ENCODE results near the gene RIC3.
A peak's percentile ranks its signal among the peaks of the same experiment; 100 is the strongest.

Gene RIC3

DNA sequence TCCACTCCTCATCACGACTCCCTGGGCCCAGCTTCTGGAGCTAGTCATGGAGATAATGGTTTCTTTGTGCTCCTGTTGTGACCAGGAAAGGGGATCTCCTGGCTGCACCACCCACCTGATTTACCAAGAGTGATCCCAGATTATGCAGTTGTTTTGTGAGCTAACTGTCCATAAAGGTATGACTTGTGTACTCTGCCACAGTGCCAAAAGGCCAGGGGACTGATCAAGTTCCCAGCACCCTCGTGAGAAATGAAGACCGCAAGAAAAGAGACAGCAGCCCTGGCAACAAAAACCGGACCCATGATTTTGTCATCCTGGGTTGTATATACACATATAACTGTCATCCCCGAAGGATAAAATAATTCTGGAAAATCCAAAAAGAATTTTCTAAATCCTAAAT is 61.2 kb downstream of the RIC3 start:
- H3K27ac ChIP-seq, result no peak overlapping the region

DNA sequence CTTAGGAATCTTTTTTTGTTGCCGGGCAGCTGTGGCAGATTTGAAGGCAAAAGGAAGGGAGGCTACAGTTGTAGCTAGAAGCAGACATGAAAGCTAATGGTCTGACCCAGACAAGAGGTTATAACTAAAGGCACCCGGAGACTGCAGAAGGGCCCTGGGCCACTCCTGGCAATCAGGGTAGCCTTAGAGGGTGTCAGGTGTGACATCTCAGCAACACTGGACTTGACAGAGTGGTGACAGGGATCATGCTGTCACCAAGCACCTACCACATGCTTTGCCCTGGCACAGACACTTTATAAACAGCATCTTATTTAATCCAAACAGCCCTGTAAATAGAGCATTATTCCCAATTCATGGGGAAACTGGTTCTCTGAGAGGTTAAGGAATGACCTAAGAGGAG is 62.1 kb downstream of the RIC3 start:
- H3K27ac ChIP-seq, result no peak overlapping the region

More for the DNA sequence above, 61.2 kb downstream of the RIC3 start:
- no peak overlapping the region for H3K4me3 ChIP-seq

DNA sequence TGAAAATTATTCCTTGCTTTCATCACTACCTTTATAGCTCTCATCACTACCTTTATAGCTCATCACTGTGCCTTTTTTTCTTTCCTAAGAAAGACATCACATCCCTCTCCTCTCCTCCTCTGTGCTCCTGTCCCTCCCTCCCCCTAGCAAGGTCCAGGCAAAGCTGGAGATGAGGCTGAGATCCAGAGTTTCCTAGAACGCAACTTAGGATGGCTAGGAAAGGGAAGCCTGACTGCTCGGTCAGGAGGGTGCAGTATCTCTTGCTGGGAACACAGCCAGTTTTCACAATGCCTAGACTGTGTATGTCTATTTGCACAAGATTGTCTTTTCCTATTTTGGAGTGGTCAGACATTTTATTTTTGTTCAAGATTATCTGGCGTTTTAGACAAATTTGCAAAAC is 63.2 kb downstream of the RIC3 start:
- no peak overlapping the region for H3K27ac ChIP-seq

More for the DNA sequence above, 62.1 kb downstream of the RIC3 start:
- no peak overlapping the region for H3K4me3 ChIP-seq

DNA sequence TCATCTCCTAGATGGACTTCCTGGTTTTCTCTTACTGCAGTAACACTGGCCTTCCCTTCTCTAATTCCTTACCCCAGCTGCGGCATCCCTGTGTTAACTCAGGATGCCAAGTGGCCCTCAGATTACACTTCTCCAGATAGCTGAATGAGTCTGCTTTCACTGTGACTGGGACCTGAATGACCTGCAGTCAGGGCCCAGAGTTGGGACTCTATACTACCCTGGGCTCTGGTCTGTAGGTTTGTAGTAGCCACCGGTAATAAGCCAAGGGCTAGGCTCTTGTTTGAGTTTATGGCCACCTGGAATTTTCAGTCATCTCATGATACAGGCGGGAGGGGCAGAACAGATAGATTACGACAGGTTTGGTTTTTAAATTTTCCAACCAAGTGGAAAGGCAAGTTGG is 63.7 kb downstream of the RIC3 start:
- H3K4me3 ChIP-seq, result no peak overlapping the region
- H3K27ac ChIP-seq, result no peak overlapping the region

More for the DNA sequence above, 63.2 kb downstream of the RIC3 start:
- H3K4me3 ChIP-seq, result no peak overlapping the region

DNA sequence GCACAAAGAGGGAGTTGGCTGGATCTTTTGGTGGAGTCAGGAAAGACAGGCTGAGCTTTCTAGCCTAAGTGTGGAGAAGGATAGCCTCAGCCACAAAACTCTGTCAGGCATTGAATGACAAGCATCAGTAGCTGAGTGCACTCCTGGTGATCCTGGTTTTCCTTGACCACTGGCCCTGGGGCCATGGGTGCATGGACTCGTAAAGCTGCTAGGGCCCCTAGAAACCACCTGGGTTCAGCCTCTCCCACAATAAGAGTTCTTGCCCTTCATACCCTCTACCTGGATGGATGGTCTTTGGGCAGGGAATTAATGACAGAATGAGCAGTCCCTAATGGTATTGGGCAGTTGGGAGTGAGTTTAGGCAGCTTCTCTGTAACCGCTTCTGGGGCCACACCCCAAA is 64.9 kb downstream of the RIC3 start:
- H3K4me3 ChIP-seq, result no peak overlapping the region
- no peak overlapping the region for H3K27ac ChIP-seq

DNA sequence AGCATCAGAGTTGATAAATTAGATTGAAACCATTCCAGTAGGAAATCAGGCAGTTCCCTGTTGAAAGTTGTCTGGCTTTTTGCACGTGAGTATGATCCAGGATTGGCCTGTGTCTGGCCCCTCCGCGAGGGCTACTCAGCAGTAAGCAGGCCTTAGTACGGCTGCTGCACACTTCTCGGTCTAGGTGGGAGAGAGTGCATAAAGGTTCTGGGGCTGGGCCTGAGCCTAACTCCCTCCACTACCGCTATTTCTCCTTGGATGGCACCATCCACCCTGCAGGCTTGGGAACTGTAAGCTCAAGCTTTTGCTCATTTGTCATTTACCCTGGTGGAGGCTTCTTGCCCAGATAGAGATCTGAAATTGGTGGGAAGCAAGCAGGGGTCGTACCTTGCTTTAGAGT is 65.9 kb downstream of the RIC3 start:
- Histone ChIP-seq H3K27ac (no peak overlapping the region), H3K4me3 (no peak overlapping the region)

DNA sequence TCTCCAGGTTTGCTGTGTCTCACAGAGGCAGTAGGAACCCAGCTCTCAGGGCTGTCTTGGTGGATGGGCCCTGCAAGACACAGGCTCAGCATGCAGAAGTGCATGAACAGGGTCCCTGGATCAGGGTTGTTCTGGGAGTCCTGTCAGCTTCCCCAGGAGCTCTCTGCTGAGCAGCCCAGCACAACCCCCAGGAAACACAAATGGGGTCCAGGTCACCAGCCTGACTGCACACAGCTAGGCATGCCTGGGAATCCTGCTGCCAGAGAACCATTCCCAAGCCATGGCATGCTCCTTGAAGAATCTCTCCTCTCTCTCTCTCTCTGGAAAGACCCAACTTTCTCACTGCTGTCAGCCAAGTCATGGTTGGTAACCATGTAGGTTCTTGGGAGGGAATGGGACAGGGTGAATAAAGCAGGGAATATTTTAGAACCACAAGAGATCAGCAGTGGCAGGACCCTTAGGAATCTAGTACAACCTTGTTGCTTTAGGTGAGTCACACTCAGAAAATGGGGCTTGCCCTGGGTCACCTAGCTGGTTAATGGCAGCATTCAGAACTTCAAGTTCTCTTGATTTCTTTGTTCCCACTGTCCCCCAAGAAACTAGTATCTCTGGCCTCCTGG is 66.4 kb downstream of the RIC3 start:
- no peak overlapping the region for H3K27ac ChIP-seq
- no peak overlapping the region for H3K4me3 ChIP-seq

DNA sequence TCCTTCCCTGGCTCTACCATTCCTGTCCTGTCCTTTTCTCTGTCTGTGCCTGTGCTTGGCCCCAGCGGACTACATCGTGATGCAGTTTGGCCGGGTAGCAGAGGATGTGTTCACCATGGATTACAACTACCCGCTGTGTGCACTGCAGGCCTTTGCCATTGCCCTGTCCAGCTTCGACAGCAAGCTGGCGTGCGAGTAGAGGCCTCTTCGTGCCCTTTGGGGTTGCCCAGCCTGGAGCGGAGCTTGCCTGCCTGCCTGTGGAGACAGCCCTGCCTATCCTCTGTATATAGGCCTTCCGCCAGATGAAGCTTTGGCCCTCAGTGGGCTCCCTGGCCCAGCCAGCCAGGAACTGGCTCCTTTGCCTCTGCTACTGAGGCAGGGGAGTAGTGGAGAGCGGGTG is 67.4 kb downstream of the RIC3 start:
- no peak overlapping the region for H3K27ac ChIP-seq

DNA sequence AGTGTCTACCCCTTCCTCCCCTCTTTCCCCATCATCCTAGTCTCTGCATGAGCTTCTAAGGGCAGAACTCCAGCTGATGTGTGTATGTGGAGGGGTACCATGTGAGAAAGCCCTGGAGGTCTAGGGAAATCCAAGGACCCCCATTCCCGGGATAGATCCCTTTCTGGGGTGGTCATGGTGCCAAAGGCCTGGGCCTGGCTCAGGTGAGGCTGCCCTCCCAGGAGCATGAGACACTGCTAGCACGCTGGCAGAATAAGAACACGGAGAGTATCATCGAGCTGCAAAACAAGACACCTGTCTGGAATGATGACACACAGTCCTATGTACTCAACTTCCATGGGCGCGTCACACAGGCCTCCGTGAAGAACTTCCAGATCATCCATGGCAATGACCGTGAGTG is 68.2 kb downstream of the RIC3 start:
- H3K4me3 ChIP-seq, result no peak overlapping the region

More for the DNA sequence above, 67.4 kb downstream of the RIC3 start:
- no peak overlapping the region for H3K4me3 ChIP-seq

DNA sequence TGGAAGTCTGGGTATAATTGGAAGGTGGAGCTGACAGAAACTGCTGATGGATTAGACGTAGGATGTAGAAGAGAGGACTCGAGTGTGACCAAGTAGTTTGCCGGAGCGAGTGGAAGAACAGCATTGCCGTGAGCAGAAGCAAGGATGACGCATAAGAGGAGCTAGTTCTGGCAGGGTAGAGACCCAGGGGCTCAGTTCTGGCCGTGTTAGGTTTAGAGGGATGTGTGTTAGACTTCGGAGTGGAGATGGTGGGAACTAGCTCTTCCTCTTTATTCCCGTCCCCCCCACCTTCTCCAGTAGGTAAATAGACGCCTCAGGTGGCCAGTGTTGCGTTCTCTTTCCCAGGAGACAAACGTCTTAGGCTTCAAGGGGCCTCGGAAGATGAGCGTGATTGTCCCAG is 68.7 kb downstream of the RIC3 start:
- H3K4me3 ChIP-seq, result no peak overlapping the region
- H3K27ac ChIP-seq, result no peak overlapping the region

More for the DNA sequence above, 68.2 kb downstream of the RIC3 start:
- H3K27ac ChIP-seq, result no peak overlapping the region

DNA sequence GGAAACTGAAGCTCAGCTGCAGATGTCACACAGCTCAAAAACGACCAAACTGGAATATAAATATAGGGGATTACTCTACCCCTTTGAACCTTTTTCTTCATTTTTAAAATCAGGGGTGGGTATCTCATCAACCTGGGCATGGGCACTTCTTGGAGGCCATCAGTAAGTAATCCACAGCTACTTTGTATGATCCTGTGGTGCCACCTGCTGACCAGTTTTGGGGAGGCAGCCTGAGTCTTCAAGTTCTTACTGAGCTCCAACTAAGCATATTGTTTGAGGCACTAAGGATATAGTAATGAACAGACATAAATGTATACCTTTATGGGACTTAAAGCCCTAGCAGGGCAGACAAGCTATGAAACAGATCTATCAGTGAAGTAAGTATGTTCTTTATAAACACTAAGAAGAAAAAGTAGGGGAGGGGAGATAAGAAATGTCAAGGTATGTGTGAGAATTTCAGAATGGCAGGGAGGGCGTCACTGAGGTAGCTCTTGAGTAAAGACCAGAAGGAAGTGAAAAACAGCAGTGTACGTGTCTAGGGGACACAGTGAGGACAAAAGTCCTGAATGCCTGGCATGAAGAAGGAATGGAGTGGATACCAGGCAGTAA is 69.4 kb downstream of the RIC3 start:
- Histone ChIP-seq H3K27ac (no peak overlapping the region), H3K4me3 (no peak overlapping the region)

DNA sequence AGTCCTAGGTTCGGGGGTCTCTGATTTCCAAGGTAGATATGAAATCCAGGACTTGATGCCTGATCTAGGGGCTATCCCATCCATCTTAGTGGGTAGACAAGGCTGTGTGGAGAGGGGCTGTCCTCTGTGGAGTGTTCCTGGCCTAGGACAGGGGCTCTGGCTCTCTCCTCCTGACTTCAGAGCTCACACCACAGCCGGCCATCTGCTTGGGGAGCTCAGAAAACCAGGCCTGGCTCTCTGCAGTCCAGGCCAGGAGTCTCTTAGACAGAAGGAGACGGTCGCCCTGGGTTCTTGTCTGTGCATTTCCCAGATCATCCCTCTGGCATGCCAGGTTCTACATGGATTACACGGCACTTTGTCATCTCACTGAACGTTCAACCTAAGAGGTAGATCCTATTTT is 69.9 kb downstream of the RIC3 start:
- no peak overlapping the region for H3K27ac ChIP-seq

DNA sequence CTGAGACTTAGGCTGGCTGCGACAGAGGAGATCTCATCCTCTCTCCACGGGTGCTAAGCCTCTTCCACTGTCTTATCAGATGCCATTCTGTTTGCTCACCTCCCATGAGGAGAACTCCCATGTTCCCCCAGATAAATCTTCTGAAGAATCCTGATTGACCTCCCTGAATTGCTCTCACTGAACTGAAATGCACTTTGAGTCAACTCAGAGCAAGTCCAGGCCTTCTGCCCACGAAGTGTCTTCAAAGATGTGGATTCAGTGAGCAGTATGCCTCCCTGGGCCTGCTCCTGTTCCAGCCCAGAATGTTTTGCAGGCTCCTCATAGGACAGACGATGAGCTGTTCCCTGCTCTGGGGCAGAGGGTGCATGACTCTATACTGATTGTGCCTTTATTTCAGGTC is 70.5 kb downstream of the RIC3 start:
- H3K27ac ChIP-seq, result no peak overlapping the region
- no peak overlapping the region for H3K4me3 ChIP-seq

More for the DNA sequence above, 69.9 kb downstream of the RIC3 start:
- no peak overlapping the region for H3K4me3 ChIP-seq

DNA sequence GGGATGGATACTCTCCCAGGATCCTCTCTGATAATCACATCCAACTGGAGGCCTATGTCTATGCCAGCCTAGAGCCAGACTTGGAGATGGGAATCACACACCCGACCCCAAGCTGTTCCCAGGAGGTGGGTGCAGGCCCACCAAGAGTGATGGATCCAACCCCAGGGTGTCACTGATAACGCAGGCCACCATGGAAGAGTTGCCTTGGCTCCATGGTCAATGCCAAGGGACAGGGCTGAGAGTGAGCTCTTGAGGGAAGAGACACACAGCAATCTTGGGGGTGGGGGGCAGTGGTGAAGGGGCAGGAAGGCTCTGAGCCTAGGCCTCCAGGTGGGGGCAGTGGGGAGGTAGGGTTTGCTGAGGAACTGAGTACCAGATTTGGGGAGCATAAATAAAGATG is 70.9 kb downstream of the RIC3 start:
- no peak overlapping the region for H3K27ac ChIP-seq

DNA sequence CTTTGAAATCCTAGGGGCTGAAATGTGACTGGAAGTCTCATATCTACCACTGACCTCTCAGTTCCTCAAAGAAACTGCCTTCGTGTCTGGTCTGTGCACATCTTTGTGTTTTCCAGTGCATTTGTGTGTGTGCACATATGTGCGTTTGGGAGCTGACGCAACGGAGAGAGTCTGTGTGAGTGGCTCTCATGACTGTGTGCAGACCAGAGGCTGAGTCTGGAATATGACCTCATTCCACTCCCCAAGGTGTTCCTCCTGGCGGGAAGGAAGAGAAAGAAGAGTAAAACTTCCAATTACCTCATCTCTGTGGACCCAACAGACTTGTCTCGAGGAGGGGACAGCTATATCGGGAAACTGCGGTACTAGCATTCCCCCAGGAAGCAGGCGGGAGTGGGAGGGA is 71.4 kb downstream of the RIC3 start:
- H3K4me3 ChIP-seq, result no peak overlapping the region
- no peak overlapping the region for H3K27ac ChIP-seq

More for the DNA sequence above, 70.9 kb downstream of the RIC3 start:
- H3K4me3 ChIP-seq, result no peak overlapping the region

DNA sequence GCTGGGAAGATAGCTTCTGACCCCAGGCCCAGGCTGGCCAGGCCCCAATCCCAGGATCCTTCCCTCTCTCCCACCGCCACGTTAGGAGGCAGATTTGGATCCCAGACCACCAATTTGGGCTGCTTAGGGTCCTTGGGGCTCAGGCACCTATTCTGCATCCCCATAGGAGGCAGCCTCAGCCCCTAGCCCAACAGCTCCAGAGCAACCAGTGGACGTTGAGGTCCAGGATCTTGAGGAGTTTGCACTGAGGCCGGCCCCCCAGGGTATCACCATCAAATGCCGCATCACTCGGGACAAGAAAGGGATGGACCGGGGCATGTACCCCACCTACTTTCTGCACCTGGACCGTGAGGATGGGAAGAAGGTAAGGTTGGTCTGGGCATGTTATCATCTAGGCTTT is 71.8 kb downstream of the RIC3 start:
- H3K4me3 ChIP-seq, result no peak overlapping the region
- no peak overlapping the region for H3K27ac ChIP-seq

DNA sequence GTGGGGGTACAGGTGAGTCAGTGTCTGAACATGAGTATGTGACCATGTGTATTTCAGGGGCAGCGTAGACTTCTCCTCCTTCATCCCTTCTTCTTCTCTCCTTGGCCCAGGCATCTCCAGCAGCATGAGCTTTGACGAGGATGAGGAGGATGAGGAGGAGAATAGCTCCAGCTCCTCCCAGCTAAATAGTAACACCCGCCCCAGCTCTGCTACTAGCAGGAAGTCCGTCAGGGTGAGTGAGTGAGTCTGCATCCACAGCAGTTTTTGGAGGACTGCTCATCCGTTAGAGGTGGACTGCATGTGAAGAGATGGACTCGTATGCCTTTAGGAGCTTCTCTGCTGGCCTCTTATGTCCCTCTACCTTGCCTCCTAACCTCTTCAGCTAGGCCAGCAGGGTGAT is 72.2 kb downstream of the RIC3 start:
- Histone ChIP-seq H3K4me3 (no peak overlapping the region), H3K27ac (no peak overlapping the region)

DNA sequence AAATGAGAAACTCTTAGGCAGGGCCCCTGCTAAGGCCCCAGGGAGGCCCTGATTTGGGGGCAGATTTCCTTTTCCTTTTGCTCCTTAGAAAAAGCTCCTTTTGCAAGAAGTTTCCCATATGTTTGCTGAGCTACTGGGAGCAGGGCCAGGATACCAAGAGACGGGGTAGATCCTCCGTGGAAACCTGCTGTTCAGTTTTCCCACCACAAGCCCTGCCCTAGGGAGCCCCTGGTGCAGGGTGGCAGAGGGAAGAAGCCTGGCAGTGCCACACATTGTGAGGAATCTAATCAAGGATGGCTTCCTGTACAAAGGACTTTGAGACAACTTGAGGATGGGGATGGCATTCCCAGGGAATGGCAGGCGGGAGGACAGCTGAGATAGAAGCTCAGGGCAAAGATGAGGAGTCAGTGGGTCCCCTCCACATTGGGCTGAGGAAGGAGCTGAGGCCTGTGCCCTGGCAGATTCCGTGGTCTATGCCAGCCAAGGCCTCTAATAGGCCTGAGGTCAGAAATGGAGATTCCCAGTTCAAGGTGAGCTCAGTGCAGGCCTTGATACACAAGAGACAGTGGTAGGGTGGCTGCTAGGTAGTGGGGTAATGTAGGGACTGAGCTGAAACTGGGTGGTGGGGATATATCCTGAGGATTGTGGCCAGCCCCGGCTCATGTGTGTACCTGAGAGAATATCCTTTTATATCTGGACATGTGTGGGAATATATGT is 72.9 kb downstream of the RIC3 start:
- Histone ChIP-seq H3K27ac (no peak overlapping the region), H3K4me3 (no peak overlapping the region)

DNA sequence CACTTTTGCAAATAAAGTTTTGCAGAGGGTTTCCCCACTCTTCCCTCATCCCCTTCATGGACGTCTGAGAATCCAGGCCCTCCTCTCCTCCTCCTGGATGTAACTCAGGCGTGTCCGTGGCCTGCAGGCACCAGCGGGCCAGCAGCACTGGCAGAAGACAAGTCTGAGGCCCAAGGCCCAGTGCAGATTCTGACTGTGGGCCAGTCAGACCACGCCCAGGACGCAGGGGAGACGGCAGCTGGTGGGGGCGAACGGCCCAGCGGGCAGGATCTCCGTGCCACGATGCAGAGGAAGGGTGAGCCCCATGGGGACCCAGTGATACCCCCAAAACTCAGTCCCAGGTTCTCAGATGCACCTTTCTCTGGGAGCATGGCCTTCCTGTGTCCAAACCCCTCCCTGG is 73.5 kb downstream of the RIC3 start:
- Histone ChIP-seq H3K27ac (no peak overlapping the region), H3K4me3 (no peak overlapping the region)

DNA sequence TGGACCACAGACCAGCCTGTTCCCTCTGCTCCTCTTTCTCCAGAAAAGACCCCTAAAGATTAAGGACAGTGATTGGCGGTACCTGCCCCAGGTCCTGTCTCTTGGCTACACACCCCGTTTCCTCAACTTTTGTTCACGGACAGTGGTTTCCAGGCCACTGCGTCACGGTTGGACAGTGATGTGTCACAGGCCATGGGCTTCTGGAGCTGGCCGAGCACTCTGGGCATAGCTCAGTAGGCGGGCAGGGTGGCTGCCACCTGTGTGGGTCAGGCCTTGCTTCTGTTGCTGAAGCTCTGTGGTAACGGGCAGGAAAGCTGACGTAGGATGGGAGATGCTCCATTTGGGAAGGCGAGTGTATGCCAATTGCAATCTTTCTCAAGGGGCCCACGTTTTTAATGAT is 74.2 kb downstream of the RIC3 start:
- Histone ChIP-seq H3K4me3 (no peak overlapping the region), H3K27ac (no peak overlapping the region)

DNA sequence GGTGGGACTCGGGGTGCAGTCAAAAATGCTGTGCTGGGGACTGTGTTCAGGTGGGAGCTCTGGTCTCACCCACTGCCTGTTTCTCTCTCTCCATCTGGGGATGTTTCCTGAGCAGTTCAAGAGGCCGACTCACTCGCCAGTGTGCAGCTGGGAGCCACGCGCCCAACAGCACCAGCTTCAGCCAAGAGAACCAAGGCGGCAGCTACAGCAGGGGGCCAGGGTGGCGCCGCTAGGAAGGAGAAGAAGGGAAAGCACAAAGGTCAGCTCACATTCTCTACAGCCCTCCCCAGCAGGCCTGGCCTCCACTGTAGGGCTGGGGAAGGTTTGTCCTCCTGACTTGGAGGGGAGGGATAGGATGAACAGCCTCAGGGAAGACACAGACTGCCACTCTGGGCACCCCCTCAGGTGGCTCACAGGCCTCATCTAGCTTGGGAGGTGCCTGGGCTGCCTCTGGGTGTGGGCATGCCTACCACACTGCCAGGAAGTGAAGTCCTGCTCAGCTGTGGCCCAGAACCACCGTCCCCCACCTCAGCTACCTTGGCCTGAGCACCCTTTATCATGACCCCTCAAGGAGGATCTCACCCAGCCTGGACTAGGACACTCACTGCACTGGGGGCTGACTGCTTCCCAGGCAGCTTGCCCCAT is 74.8 kb downstream of the RIC3 start:
- Histone ChIP-seq H3K4me3 (no peak overlapping the region), H3K27ac (peak overlapping the region in 1 of 21 experiments; percentile 26)

Measured in skin epidermis (tissue), 12 donors.